ENCODE results near the gene C12orf76.
"Not testable (repeated sequence)": the region's sequence is repeated elsewhere in the genome, so short reads cannot be mapped to it uniquely, and the experiment has no call there.

Gene C12orf76

GRCh38 chr12:110062241-110062640 is 13.9 kb upstream of the C12orf76 start:
- DNase-seq: no peak

GRCh38 chr12:110059651-110060000 is 11.3 kb upstream of the C12orf76 start:
- no peak for DNase-seq

GRCh38 chr12:110058875-110059615 is 10.7 kb upstream of the C12orf76 start:
- no peak for DNase-seq

DNA sequence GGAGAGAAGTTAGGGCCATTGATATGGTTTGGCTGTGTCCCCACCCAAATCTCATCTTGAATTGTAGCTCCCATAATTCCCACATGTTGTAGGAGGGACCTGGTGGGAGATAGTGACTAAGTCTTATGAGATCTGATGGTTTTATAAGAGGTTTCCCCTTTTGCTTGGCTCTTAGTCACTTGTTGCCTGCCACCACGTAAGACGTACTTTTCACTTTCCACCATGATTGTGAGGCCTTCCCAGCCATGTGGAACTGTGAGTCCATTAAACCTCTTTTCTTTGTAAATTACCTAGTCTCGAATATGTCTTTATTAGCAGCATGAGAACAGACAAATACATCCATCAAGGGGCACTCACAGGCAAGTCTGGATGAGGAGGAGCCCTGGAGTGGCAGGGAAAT is 8.3 kb upstream of the C12orf76 start:
- DNase-seq: not testable (repeated sequence)

- not testable (repeated sequence) for DNase-seq
Measured at GRCh38 chr12:110055375-110056352, 7.3 kb upstream of the C12orf76 start.

GRCh38 chr12:110050927-110051326 is 2.6 kb upstream of the C12orf76 start:
- DNase-seq: no peak

- not testable (repeated sequence) for DNase-seq
Measured at GRCh38 chr12:110049666-110050065, 1.3 kb upstream of the C12orf76 start.

DNA sequence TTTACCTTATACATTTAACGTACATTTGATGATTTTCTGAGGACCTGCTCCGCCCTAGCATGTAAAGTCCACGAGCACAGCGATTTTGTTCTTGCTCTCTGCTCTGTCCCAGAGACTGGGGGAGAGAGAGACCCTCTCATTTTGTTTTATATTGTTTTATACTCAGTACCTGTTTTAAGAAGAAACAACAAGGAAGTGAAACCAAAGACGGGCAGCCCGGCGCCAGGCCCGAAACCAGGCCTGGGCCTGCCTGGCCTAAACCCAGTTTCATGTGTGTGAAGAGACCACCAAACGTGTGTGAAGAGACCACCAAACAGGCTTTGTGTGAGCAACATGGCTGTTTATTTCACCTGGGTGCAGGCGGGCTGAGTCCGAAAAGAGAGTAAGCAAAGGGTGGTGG is 712 bp upstream of the C12orf76 start:
- peak; percentile 53 for DNase-seq

DNA sequence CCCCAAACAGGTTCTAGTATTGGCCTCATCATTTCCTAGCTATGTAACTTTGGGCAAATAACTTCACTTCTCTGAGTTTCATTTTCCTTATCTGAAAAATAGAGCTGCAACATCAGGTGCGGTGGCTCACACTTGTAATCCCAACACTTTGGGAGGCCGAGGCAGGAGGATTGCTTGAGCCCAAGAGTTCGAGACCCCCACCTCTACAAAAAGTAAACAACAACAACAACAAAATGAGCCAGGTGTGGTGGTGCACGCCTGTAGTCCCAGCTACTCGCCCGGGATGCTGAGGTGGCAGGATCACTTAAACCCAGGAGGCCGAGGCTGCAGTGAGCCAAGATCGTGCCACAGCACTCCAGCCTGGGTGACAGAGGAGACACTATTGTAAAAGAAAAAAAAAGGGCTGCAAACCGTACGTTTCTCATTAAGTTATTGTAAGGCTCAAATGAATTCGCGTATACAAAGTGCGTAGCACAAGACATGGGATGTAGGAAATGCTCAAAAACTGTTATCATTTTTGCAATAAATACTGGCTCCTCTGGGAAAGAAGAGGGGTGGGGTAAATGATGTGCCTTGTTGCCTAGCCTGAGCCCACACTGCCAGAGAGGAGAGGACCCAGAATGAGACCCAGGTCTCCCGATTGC is 903 bp downstream of the C12orf76 start:
- DNase-seq: no peak

DNA sequence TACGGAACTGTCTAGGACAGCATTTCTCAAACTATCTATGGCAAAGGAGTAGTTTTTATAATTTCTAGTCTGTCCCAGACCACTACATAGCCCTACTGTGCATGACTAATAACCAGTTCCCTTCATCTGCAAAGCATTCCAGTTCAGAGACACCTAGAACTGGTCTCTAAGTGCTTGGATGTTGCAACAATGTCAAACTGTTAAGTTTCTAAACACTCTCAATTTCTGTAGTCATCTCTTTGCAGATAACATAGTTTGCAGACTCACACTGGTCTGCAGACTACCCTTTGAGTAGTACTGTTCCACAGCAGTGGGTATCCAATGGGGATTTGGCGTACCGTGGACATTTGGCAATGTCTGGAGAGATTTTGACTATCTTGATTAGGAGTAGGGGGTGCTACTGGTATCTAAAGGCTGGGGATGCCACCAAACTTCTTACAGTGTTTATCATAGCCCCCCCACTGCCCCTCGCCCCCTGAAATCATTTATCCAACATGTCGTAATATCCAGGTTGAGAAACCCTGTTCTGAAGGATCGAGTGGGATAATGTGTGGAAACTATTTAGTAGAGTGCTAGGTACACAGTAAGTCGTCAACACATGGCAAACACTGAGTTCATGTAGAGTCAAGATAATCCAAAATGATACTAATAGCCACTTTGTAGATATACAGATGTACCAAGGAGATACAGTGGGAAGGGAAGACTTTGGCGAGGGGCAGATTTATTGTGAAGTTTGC is 1.7 kb downstream of the C12orf76 start:
- no peak for DNase-seq

DNA sequence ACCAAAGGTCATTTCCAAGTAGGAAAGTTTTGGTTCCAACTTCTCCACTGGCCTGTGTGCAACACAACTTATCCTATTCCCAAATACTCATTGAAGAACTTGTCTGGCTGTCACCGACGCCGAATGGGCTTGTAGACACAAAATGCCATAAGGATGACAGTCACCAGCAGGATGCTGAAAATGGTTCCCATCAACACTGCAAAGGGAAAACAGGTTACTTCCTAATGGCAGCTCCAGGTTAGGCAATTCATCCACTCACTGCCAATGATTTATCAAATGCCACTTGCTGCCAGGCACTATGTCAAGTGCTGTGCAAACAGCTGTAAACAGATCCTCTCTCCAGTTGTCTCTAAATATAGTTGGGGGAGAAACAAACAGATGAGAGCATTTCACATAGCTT is 6.1 kb downstream of the C12orf76 start:
- DNase-seq: no peak

- DNase-seq: no peak
Measured at GRCh38 chr12:110039085-110039807, 9.1 kb downstream of the C12orf76 start.

- DNase-seq: no peak
Measured at GRCh38 chr12:110038741-110039084, 9.6 kb downstream of the C12orf76 start.

DNA sequence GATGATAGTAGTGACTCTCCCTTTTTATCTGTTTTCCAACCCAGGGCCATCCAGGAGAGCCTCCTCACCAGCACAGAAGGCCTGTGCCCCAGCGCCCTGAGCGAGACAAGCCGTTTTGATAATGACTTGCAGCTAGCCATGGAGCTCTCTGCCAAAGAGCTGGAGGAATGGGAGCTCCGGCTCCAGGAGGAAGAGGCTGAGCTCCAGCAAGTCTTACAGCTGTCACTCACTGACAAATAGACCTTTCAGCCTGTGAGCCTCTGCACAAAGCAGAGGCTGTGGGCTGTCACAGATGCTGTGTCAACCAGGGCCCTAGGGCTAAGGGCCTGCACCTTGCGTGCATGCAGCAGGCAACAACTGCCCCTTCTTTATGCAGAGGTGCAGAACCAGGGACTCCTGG is 11.0 kb downstream of the C12orf76 start:
- no peak for DNase-seq

GRCh38 chr12:110035534-110036104 is 12.7 kb downstream of the C12orf76 start:
- no peak for DNase-seq

GRCh38 chr12:110033888-110034287 is 14.4 kb downstream of the C12orf76 start:
- no peak for DNase-seq

DNA sequence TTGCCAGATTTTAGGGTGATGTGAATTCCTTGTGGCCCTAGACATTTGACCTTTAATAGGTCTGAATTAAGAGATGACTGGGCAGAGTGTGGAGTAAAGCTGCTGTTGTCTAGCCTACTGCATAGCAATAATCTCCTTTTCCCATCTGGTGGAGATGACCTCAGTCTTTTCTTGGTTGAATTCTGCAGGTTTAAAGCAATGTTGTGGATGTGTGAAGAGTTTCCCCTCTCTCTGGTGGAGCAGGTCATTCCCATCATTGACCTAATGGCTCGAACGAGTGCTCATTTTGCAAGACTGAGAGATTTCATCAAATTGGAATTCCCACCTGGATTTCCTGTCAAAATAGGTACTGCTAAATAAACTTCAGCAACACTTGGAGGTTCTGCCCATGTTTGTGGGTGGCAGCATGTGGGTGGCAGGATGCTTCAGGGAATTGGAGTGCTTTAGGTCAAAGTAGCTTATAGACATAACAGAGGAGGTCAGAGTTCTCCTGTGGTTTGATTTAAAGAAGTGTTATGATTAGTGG is 19.0 kb downstream of the C12orf76 start:
- DNase-seq: no peak

DNA sequence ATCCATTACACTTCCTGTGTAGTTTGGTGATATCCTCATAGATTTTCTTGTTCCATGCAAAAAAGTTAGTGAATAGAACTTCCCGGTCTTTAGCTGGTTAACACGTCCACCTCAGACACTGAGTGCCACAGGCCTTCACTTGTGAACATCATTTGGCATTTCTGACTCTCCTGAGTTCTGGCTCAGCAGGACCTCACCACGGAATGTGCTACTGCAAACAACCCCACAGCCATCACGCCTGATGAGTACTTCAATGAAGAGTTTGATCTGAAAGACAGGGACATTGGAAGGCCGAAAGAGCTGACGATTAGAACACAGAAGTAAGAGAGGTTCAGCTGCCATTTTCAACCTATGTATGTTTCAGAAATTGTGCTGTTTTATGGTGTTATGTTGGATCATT is 20.0 kb downstream of the C12orf76 start:
- no peak for DNase-seq

GRCh38 chr12:110024051-110024450 is 24.3 kb downstream of the C12orf76 start:
- DNase-seq: no peak

DNA sequence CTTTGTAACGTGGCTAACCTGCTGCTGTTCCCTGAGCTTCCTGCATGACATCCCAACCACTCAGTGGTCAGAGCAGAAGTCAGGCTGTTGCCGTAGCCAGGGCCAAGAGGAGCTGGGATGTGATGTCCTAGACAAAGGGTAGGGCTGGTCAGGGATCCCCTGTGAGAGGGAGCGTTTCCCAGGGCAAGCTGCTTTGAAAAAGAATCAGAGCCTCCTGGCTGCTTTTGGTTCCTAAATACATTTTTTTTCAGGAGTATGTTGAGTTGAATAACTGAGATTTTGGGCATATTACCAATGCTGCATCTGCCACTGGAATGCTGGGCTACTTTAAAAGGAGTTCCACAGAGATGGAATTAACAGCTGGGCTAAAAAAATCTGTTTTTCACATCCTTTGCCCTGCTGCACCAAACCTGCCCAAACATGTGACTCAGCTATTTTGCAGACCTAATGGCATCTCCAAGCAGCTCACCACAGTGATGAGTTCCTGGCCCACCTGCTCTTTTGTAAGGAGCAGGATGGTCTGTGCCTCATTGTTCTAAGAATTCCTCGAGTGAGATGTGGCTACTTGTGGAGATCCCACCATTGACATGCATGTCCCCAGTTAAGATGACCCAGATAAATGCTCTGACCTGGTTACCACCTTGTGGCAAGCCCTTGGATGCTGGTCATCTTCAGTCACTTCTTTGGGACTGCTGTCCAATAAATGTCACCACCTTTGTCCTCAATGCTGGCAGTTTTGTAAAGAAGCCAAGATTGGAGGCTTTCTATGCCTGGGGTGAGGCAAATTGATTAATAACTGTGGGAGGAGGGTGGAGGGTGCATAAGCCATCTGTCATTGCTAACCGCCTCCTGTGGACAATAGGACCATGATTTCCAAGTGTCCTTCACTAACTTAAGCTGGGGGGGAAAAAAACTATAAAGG is 25.0 kb downstream of the C12orf76 start:
- no peak for DNase-seq

Measured in CD4-positive, alpha-beta T cell treated with Interferon gamma for 1 hour (primary cell).